Stimulated activated CD4-positive, alpha-beta T cell treated with anti-CD3 and anti-CD28 coated beads, Interleukin-12 subunit alpha, Interleukin-12 subunit beta, amount 100 ng/mL, for 4 hours (primary cell): Measurements from ENCODE around the gene ADGRD1.
"Not testable (repeated sequence)": the region's sequence is repeated elsewhere in the genome, so short reads cannot be mapped to it uniquely, and the experiment has no call there.

ENCODE experiments used
- DNase-seq: peaks from one replicate; pipeline ENCODE4 v3.0.0-alpha.2; 2020

The ADGRD1 gene

DNA sequence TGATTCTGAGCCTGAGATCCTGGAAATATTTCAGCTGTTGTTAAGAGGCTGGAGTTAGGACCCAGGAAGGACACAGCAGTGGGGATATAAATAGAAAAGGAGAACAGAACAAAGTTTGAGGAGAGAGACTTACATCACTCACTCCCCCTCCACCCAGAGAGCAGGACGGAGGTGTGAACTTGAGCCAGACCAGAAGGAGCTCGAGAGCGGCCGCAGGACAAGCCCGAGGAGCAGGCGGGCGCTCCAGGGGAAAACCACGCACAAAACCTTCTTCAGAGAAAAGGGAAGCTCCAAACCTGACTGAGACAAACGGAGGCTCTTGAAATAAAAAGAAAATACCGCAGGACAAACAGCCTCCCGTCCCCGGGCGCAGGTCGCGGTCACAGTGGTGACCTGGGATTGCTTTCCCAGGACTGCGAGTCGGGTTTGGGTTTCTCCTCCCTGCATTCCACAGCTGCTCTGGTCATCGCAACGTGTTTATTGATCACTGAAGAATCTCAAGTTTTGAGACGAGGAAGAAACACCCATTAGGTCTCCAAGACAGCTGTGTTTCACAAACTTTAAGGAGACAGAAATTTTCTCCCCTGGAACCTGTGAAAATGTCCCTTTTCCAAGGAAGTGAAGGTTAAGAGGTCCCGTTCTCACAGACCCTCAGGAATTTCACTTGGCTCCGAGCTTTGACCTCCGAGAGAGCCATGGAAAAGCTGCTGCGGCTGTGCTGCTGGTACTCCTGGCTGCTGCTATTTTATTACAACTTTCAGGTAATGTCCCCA is at the start of gene ADGRD1:
ADGRD1 (plus strand) TSS at position 137 of the 773 bp plus-strand sequence; CDS start at position 696, 559 bp downstream.
- DNase-seq = no peak

DNA sequence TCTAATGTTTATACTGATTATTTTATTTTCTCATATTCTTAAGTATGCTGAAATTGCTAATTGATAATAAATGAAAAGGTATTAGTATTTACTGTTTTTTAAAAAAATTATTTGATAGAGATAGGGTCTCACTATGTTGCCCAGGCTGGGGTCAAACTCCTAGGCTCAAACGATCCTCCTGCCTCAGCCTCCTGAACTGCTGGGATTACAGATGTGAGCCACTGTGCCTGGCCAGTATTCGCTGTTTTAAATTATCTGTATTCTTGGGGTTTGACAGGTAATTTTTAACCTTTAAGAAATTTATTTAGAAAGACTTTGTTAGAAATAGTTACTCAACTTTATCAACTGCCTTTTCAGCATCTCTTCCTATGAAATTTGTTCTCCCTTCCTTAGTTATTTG is 49.6 kb upstream of the ADGRD1 start:
- DNase-seq = no peak

DNA sequence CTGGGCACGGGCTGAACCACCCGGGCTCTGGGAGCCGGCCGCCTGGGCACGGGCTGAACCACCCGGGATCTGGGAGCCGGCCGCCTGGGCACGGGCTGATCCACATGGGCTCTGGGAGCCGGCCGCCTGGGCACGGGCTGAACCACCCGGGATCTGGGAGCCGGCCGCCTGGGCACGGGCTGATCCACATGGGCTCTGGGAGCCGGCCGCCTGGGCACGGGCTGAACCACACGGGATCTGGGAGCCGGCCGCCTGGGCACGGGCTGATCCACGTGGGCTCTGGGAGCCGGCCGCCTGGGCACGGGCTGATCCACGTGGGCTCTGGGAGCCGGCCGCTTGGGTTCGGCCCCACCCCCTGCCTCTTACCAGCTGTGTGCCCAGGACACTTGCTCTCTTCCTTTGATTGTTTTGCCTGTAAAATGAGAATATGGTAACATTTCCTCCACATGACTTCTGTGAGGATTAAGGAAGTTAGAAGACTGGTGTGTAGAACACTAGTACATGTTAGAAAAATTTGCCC is 48.7 kb upstream of the ADGRD1 start:
- DNase-seq = not testable (repeated sequence)

DNA sequence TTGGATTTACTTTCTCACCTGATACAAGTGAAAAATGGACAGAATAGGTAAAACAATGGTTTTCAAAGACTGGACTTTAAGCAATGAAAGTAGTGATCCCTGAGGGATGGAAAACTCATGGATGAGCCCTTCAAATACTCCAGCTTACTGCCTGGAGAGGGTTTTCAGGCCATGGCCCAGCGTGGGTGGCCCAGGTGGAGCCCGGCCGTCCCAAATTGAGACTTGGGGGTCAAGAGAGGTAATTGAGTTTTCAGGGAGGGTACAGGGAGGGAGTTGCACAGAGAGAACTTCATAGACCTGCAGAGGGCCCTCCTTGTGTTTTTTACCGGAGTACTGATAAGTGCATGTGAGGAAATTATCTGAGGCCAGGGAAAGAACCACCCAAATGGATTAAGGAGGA is 44.6 kb upstream of the ADGRD1 start:
- DNase-seq = no peak

DNA sequence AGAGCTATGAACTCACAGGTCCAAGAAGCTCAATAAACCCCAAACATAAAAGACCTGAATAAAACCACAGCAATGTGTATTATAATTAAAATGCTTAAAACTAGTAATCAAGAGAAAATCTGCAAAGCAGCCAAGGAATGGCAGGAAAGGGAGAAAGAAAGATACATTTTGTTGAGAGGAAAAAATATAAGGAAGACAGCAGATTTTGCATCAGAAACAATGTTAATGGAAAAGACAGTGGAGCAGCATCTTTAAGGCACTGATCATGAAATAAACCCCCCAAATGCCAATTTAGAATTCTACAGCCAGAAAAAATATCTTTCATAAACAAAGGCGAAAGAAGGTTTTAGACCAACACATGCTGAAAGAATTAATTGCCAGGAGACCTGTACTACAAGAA is 42.5 kb upstream of the ADGRD1 start:
- DNase-seq = no peak

DNA sequence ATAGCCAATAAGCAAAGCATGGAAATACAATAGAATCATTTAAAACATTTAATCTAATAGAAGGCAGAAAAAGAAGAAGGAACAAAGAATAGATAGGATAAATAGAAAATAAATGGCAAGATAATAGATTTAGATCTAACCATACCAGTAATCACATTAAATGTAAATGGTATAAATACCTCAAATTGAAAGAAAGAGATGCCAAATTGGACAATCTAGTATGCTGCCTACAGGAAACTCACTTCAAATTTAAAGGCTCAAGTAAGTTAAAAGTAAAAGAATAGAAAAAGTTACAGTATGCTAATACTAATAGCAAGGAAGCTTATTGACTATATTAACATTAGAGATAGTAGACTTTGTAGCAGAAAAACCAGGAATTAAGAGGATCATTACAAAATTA is 41.8 kb upstream of the ADGRD1 start:
- no peak for DNase-seq

DNA sequence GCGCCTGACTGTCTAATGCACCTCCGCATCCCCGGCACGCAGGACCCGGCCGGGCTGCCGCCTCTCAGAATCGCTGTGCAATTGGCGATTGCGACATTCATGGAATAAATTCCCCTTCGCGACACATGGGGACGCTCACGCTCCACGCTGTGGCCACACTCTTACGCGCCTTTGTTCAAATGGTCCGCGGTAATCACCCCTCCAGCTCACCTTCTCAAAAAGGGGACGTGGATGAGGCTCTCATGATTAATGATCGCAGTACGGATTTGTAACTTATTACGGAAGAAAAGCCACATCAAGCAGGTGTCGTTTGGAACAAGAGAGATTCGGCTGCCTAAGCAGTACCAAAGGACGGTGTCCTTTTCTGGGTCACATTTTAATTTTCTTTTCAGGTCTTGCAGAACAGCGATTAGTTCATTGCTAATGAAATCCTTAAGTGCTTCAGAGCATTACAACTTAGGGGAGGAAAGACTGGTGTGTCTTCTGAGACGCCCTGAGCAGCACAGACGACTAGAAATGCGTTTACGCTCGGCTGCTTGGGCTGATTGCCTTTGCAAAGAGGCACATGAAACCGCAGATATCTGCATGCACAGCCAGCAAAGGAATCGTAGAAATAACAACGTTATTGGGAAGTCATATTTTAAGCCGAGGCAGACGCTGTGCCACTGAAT is 37.3 kb upstream of the ADGRD1 start:
- DNase-seq = no peak

DNA sequence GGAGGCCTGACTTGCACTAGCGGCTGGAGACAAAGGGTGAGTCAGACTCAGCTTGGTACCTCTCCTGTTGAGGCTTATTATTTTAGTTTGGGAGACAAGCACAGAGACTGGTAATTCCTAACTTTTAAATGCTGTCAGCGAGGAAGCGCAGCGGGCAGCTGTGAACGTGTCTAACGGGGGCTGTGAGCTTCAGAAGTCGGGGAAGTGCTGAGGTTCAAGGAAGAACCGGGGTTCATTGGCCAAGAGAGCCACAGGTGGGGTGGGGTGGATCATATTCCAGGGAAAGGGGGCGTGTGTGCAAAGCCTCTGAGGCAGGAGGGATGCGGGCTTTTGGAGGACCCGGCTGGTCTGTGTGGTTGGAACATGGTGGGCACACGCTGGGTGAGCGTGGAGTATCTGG is 36.1 kb upstream of the ADGRD1 start:
- DNase-seq = no peak

DNA sequence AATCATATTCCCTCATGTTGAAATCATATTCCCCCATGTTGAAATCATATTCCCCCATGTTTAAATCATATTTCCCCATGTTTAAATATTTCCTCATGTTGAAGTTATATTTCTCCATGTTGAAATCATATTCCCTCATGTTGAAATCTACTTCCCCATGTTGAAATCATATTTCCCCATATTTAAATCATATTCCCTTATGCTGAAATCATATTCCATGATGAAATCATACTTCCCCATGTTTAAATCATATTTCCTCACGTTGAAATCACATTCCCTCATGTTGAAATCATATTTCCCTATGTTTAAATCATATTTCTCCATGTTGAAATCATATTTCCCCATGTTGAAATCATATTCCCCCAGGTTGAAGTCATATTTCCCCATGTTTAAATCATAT is 34.6 kb upstream of the ADGRD1 start:
- no peak for DNase-seq

DNA sequence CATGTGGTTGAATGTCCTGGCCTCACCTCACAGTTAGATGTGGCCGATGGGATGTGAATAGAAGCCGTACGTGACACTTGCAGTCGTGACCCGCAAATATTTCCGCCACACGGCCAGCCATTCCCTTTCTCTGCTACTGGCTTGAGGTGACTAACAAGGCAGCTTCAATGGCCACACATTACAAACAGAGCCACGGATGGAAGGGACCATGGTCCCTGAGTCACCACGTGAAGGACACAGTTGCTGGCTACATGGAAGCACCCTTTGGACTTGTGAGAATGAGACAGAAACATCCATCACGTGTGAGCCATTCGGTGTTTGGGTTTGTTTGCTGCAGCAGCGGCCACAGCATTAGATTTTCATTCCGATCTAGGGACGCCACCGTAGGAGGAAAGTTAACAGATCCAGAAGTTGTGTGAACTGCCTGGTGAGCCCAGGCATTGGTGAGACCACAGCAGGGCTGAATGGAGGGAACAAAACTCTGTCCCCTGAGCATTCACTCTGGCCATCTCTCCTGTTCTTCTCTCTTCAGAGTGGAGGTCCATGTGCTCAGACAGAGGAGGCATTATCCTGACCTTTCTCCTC is 33.5 kb upstream of the ADGRD1 start:
- DNase-seq = no peak

DNA sequence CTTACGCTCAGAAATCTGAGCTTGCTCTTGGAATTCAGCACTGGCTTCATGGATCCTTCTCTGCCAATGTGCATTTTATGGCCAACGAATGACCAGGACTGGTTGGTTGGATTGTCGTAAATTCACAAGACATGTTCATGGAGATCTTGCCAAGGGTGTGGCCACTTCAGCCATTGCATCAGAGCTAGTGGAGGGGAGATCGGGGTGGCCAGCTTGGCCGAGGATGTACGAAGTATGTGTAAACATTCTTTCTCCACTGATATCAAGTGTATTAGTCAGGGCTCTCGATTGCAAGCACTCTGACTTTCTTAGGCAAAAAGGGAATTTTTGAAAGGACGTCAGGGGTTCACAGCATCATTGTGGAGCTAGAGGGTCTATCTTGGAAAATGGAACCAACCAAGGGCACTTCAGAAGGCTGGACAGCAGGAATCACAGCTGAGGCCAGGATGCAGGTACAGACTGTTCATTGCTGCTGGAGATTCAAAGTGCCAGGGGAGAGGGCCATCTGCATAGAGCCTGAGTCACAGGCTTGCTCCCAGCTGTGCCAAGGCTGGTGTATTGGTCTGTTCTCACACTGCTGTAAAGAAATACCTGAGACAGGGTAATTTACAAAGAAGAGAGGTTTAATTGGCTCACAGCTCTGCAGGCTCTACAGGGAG is 32.9 kb upstream of the ADGRD1 start:
- DNase-seq = no peak

DNA sequence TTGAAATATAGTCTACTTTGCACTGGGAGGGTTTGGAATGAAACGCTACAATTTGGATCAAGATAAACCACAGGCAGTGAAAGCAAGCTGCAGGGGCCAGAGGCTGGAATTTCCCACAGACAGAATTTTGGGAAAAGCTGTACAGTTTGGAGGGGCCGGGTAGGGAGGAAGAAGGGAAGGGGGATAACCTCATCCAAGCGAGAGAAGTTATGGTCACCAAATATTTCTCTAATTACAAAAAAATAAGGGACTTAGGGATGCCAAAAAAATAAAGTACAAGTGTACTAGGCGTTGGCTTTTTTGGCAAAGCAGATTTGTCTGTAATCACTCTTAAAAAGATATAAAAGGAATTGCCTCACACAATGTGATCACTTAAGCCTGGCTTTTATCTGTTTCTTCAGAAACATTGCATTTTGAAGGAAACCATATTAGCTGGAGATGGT is 31.2 kb upstream of the ADGRD1 start:
- DNase-seq = no peak

DNA sequence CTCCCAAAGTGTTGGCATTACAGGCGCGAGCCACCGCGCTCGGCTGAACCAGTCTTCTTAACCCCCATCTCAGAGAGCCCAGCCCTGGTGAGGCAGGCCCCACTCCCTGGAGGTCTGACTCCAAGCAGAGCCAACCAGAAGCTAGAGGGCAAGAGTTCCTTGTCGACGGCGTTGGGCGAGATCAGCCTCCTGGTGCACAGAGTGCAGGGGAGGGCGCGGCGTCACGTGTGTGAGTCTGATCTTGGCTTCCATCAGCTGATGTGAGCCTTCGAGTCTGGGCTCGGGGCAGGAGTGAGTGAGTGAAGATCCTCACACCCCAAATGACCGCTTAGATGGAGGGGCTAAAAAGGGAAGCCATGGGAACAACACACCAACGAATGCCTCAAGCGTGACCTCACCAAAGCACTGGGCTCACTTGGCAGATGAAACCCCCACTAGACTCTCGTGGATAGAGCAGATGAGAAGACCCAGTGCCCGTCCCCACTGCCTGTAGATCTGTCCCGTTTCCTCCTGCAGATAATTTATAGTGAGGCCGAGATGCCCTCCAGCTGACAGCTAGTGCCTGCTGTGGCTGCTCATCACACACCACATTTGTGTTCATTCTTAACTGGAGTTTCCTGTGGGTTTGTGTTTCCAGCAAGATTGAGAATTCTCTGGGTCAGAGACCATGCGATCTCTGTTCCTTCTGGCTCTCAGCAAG is 28.6 kb upstream of the ADGRD1 start:
- no peak for DNase-seq

DNA sequence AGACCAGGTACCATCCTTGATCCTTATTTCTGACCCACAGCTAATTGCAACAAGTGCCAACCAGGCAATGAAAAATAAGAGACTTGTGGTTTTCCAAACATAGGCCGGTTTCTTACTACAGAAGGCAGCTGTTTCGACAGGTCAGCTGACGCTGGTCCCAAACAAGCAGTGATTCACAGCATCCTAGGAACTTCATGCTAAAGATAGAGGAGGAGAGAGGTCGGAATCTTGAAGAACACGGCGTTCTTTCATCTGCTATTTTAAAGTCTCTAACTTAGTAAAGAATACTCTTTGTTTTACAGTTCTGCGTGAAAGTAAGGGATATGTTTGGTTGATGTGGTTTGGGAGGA is 28.1 kb upstream of the ADGRD1 start:
- no peak for DNase-seq

DNA sequence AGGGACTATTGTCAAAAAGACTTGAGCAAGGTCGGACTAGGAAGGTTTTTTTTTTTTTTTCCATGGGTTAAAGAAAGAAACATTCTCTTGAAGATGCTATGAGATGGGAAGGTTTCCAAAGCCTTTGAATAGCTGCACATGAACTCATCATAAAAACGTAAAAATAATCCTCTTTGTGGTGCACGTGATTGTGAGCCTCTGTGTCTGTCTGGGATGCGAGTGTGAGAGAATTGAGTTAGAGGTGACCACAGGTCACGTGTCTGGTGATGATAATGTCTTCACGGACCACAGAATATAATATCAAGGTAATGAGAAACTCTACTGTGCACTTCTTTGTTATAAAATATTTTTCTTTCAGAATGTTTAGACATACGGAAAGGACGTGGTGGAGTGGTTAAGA is 24.3 kb upstream of the ADGRD1 start:
- no peak for DNase-seq

DNA sequence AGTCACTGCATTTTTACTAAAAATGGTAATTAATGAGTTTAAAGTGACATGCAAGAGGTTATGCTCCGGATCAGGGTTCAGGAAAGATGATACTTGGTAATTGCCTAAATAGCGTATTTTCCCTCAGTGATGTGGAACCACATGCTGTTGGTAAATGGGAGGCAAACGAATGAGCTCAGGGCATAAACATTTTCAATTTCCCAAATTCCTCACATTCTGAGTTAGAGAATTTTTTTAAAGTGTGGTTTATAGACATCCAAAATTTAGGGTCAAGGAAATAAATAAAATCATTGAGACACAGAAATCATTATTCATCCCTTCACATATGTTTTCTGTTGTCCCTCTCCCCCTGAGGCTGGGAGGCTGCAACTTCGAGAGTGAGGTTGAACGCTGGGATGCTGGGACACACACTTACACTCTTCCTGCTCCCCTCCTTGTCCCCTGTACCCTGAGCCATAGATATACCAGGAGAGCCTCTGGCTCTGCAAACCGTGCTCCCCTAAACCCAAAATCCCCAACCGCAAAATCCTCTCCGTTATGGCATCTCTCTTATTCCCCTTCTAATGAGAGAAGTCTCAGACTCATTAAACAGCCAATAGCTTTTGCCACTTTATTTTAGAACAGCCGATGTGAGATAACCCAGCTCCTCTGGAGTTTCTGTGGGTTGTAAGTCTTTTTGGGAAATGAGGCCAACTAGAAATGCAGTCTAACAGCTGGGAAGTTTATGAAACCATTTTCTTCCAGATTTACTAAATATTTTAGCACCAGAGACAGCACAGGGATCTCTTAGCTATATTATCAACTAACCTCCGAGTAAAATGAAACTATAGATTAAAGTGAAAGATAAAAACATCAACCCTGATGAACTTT is 21.4 kb upstream of the ADGRD1 start:
- no peak for DNase-seq

DNA sequence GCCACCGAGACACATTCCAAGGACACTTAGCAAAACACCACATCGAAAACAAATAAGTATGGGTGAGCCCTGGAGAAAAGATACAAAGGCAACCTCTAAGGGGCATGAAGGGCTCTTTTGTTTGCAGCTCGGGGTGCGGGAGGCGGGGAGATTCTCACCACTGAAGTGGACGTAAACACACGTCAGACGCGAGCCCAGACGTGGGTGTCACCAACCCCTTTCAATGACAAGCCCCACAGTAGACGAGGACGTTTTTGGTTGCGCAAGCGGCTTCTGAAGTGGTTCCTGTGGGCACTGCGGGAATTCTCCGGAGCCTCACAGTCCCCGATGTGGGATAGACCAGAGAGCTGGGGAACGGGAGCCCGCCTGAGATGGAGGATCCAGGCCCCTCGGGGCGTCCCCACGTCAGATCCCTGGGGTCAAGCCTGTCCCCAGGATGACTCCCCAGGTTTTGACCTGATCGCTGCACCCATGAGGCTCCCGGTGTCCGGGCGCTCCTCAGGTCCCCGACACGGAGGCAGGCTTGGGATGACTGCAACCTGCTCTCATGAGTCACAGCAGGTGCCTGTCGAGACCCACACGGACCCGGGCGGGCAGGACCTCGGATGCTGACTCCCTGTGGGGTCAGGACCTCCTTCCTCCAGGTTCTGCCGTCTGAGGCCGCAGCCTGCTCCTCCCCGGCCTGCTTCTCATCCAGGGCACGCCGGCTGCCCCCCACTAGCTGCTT is 20.3 kb upstream of the ADGRD1 start:
- DNase-seq = no peak

DNA sequence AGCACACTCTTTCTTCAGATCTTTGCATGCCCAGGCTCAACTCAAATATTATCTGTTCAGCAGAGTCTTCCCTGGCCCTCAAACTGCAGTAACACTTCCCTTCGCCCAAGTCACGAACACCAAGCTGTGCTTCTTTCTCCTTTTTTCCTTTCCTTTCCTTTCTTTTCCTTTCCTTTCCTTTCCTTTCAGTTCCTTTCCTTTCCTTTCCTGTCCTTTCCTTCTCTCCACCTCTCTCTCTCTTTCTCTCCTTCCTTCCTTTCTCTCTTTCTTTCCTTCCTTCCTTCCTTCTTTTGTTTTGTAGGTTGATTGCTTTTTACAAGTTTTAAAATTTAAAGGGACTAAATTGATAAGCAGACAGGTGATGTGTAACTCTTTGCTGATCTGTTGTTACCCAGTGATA is 19.0 kb upstream of the ADGRD1 start:
- DNase-seq = no peak

DNA sequence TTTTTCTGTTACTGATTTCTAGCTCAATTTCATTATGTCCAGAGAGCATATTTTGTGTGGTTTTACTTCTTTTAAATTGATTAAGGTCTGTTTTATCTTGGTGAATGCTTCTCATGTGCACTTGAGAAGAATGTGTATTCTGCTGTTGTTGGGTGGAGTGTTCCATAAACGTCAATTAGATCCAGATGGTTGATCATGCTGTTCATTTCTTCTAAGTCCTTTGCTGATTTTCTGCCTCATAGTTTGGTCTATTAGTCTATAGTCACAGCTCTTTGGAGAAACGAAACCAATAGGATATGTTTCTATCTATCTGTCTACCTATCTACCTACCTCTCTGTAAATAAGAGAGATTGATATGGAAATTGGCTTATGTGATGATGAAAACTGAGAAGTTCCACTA is 17.1 kb upstream of the ADGRD1 start:
- DNase-seq = no peak

DNA sequence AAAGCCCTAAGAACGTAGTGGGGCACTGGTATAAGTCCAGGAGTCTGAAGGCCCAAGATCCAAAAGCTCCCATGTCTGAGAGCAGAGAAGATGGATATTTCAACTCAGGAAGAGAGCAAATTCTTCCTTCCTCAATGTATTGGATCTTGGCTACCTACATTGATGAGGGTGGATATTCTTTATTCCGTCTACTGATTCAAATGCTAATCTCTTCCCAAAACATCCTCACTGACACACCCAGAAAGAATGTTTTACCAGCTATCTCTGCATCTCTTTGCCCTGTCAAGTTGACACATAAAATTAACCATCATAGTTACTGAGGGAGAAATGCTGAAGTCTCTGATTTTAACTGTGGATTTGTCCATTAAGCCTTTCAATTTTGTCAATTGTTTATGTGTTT is 16.6 kb upstream of the ADGRD1 start:
- DNase-seq = no peak

DNA sequence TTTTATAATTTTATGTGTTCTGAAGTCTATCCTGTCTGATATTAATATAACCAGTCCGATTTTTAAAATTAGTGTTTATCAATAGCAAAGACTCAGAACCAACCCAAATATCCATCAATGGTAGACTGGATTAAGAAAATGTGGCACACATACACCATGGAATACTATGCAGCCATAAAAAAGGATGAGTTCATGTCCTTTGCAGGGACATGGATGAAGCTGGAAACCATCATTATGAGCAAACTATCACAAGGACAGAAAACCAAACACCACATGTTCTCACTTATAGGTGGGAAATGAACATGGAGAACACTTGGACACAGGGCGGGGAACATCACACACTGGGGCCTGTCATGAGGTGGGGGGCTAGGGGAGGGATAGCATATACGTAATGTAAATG is 16.2 kb upstream of the ADGRD1 start:
- not testable (repeated sequence) for DNase-seq
